HCT116 (cell line): Measurements from ENCODE around the gene RIOX2.

Source experiments
- ELF1 ChIP-seq: IDR thresholded peaks from 2 replicates; pipeline ENCODE4 v1.6.1; 2012; ENCODE audit warnings: low read depth, borderline replicate concordance
- FOSL1 ChIP-seq: IDR thresholded peaks from 2 replicates; pipeline ENCODE4 v1.6.1; 2012; ENCODE audit warnings: low read depth
- POLR2A ChIP-seq: IDR thresholded peaks from 2 replicates; pipeline ENCODE4 v1.7.0; 2011; ENCODE audit warnings: borderline replicate concordance; ENCODE audit not compliant: insufficient read depth, insufficient read length; ENCODE audit errors: extremely low read depth
- TF ChIP-seq, protein P1 (sequence below), 3 experiments: fragments of 200-600 bp in 1 of 3; sonication (generic) in 1 of 3; IDR thresholded peaks in 2 of 3; conservative IDR thresholded peaks in 1 of 3; 2 replicates each; pipeline ENCODE4 v1.5.1; 2012 to 2017; ENCODE audit warnings: low read depth in 2 of 3, low read length in 2 of 3, antibody characterized with exemption in 1 of 3, borderline replicate concordance in 1 of 3, control low read depth in 1 of 3, mild to moderate bottlenecking in 1 of 3, mixed read lengths in 1 of 3, mixed run types in 1 of 3, moderate library complexity in 1 of 3; ENCODE audit not compliant: insufficient read depth in 1 of 3

DNA sequence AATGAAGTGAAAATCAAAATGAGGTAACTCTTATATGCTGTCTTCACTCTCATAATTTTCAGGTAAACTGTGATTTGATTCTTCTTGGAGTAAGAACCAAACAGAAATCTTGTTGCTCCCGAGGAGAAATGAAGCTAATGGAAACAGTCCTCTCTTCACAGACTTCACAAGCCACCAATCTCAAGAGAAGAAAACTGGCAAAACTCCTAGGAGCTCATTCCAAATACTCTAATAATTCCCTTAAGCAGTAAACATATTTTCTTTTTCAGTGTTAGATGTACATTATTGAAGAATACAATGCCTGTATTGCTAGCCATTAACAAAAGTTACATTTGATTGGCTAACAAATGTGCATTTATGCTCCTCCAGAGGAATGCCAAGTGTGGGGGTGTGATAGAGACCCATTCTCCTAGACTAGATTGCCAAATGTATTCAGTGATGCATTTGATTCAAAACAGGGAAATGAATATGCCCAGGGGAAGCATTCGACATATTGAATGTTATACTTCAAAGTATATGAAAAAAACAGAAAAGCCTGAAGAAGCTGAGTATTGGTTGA is 11.8 kb upstream of the RIOX2 start:
- TF ChIP-seq ELF1 = no peak
- no peak for TF ChIP-seq FOSL1
- TF ChIP-seq POLR2A = no peak
- TF ChIP-seq, protein P1, sequence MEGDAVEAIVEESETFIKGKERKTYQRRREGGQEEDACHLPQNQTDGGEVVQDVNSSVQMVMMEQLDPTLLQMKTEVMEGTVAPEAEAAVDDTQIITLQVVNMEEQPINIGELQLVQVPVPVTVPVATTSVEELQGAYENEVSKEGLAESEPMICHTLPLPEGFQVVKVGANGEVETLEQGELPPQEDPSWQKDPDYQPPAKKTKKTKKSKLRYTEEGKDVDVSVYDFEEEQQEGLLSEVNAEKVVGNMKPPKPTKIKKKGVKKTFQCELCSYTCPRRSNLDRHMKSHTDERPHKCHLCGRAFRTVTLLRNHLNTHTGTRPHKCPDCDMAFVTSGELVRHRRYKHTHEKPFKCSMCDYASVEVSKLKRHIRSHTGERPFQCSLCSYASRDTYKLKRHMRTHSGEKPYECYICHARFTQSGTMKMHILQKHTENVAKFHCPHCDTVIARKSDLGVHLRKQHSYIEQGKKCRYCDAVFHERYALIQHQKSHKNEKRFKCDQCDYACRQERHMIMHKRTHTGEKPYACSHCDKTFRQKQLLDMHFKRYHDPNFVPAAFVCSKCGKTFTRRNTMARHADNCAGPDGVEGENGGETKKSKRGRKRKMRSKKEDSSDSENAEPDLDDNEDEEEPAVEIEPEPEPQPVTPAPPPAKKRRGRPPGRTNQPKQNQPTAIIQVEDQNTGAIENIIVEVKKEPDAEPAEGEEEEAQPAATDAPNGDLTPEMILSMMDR (IDR thresholded peaks at IDR 0.05 in 2 of 3, conservative IDR thresholded peaks at IDR 0.05 in 1 of 3; ENCODE audit: borderline replicate concordance in 1 of 3, insufficient read depth in 1 of 3, low read depth in 2 of 3, low read length in 2 of 3) = no peak
